A172 (cell line): ENCODE data around the gene LARP4. TPM values are rescaled to one million over a fixed set of nuclear protein-coding genes. Genes with fewer than 3 reads are reported as not detected.
"Not testable (repeated sequence)": the region's sequence is repeated elsewhere in the genome, so short reads cannot be mapped to it uniquely, and the experiment has no call there.

Source experiments
- DNase-seq: peaks from one replicate; pipeline ENCODE4 v3.0.0-alpha.2; 2015; ENCODE audit warnings: low spot score
- total RNA-seq: library from RNA; depleted of rRNA; stranded (reverse); fragments of >200 nt; shearing (Covaris generic); gene quantifications from 2 replicates; pipeline ENCODE4 v1.2.3, GENCODE V29; 2014

LARP4 gene
- total RNA-seq, 1 experiment from 2014 or later: 47.6 TPM

DNA sequence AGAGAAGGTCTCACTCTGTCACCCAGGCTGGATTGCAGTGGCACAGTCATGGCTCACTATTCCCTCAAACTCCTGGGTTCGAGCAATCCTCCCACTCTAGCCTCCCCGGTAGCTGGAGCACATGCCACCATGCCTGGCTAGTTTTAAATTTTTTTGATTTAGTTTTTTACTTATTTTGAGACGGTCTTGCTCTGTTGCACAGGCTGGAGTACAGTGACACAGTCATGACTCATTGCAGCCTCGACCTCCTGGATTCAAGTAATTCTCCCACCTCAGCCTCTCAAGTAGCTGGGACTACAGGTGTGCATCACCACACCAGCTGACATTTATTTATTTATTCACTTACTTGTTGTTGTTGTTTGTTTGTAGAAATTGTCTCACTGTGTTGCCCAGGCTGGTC is 81.9 kb downstream of the LARP4 start:
- no peak for DNase-seq

DNA sequence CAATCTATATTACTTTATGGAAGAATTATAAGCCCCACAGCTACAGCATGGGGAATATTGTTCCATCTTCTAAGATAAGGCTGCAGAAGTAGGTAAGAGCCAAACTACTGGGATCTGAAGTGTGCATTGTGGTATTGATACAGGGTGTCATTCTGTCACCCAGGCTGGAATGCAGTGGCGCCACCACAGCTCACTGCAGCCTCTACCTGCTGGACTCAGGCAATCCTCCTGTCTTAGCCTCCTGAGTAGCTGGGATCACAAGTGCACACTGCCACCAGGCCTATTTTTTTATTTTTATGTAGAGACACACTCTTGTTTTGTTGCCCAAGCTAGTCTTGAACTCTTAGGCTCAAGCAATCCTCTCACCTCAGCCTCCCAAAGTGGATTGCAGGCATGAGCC is 82.8 kb downstream of the LARP4 start:
- DNase-seq: no peak

DNA sequence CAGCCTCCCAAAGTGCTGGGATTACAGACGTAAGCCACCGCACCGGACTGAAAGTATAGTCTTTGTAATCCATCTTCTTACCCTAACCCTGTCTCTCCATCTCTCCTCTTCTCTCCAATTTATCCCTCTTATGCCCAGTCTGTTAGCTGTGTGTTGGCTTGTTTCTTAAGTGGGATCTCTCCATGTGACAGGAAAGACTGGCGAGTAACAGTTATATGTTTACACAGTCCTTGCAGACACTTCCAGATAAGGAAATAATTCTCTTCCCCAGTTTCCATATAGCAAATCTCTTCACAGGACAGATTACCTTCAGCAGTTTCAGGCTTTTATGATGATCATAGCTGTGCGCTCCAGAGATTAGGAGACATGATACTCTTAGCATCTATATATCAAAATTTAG is 88.1 kb downstream of the LARP4 start:
- no peak for DNase-seq

DNA sequence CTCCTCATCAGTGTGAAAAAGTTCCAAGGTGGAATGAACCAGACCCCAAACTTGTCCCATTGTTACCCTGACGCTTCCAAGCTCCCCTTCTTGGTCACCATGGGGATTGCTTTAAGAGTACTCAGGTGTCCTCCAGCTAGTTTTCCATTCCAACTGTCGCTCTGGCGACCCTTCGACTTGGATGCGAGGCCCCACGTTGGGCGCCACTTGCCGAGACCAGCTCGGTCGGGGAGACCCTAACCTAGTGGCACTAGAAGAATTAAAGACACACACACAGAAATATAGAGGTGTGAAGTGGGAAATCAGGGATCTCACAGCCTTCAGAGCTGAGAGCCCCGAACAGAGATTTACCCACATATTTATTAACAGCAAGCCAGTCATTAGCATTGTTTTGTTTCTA is 97.4 kb downstream of the LARP4 start:
- DNase-seq: not testable (repeated sequence)

DNA sequence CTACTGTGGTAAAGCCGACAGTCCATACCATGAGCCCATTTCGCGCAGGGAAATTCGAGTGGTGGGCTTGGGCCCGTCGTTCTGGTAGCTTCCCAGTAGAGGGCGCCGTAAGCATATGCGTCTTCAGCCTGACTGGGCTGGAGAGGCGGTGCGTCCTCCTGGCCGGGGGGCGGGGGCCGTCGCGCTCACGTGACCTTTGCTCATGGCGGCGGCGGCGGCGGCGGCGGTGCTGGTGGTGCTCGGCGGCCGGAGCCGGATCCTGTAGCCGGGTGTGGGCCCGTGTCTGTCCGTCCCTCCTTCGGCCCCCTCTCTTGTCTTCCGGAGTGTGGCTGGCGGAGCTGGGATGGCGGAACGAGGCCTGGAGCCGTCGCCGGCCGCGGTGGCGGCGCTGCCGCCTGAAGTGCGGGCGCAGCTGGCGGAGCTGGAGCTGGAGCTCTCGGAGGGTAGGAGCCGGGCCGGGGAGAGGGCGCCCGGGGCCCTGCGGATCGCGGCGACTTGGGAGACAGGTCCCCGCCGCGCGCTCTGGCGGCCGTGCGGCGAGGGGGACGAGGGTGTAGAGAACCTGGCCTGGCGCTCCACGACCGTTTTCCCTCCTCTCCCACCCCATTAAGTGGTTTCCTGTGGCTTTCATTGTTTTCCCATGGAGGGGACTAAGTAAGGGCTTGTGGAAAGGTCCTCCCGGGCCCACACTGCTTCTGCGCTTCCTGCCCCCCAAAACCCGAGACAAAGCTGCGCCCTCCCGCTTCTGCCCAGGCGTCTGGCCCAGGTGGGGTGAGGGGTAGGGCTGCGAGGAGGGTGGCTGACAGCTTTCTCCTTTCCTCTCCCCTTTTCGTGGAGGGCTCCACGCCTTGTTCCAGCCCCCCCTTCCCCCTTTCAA is 104.4 kb downstream of the LARP4 start, which contains the start of gene DIP2B:
TSS of gene DIP2B (plus strand) at position 188 of the 877 bp plus-strand sequence. CDS start at position 344, 156 bp downstream.
- DNase-seq: peak; percentile 85

DNA sequence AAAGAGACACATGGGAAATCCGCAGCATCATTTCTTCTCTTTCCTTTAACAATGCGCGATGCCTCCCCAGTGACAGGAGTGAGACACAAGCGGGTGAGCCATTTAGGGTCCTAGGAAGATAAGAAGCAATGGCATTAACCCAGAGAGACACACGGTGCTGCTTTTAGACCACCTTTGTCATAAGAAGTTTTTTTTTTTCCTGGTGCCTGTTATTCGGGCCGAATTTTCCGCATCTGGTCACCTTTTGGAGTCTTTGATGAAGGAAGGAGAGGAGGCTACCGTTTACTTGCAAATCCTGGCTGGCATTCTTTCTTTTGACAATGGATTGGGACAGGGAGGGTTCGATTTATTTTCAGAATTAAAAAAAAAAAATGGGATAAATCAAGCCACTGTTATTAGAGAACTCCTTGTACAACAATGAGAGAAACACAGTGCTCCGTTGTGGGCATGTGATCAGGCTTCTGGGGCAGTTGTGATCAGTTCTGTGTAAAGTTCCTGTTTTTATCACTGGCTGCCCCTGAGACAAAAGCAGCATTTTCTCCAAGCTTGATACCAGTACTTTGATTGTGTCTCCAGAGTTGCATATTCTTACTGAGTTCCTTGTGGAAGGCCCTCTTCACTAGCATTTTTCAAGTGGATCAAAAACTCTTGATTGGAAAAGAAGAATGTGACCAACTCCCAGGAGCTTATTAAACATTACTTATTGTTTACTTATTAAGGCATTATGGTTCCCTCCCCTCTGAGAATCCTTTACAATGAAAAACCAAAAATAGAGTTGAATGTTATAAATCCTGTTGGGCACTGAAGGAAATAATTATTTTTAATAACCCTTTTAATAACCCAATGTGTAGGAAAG is 105.2 kb downstream of the LARP4 start:
- peak; percentile 26 for DNase-seq

DNA sequence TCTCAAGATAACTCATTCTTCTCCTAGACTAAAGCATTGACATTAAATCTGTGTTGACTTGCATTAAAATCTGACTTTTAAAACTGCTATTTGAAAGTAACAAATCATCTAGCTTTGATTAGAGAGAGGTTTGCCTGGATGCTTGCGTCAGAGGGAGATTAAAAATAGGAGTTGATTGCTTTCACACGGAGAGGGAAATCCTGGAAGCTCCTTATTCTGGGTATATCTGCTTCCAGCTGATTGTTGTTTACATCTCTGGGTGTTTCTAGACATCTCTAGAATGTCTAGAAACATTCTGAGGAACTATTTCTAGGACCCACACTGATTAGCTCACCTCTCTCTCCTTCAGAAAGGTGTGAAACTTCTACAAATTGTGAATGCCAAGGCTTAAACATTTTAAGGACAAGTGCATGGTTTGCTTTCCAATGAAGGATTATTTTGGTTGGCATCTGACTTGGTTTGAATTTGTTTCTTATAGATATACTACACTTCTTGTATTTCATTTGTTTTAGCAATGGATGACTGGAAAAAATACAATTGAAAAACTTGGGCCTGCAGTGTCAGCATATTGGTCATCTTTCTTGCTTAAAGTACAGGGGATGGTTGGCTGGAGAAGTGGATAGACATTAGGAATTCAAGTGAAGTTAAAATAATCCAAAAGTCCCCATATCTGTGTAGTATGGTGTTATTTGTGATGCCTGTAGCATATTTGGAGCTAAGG is 106.2 kb downstream of the LARP4 start:
- no peak for DNase-seq

DNA sequence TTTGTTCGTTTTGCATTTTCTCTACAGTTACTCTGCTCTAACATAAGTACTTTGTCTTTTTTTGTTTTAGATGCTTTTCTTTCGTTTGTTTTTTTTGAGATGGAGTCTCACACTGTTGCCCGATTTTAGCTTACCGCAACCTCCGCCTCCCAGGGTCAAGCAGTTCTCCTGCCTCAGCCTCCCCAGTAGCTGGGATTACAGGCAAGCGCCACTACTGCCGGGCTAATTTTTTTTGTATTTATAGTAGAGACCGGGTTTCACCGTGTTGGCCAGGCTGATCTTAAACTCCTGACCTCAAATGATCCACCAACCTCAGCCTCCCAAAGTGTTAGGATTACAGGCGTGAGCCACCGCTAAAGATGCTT is 106.8 kb downstream of the LARP4 start:
- no peak for DNase-seq

DNA sequence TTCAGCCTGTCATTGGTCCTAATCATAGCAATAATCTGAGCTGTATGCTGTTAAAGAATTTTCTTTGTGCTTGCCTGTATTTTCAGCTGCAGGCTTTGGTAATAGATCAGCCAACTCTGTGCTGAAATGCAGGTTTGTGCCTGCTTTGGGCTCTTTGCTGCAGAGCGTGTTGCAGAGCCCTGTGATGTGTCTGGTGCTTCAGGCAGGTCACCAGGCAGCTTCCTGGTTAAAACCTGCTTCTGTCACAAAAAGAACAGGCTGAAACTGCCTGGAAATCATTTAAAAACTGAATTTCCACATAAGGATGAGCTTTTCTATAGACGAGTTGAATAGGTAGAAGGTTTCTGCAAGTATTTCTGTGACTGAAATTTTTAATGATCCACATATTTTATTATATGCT is 107.2 kb downstream of the LARP4 start:
- DNase-seq: no peak

DNA sequence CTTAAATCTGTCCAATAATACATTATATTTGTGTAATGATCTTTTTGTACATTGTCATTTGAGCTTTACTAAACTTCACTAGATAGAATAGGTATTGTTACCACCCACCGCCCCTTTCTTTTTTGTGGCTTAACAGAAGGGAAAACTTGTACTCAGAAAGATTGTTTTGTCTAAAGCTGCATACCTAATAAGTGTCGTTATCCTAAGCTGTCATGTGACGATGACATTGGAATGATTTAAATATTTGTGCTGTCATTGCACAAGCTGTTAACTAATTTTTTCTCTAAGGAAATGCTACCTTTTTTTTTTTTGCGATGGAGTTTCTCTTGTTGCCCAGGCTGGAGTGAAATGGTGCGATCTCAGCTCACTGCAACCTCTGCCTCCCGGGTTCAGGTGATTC is 107.7 kb downstream of the LARP4 start:
- no peak for DNase-seq

DNA sequence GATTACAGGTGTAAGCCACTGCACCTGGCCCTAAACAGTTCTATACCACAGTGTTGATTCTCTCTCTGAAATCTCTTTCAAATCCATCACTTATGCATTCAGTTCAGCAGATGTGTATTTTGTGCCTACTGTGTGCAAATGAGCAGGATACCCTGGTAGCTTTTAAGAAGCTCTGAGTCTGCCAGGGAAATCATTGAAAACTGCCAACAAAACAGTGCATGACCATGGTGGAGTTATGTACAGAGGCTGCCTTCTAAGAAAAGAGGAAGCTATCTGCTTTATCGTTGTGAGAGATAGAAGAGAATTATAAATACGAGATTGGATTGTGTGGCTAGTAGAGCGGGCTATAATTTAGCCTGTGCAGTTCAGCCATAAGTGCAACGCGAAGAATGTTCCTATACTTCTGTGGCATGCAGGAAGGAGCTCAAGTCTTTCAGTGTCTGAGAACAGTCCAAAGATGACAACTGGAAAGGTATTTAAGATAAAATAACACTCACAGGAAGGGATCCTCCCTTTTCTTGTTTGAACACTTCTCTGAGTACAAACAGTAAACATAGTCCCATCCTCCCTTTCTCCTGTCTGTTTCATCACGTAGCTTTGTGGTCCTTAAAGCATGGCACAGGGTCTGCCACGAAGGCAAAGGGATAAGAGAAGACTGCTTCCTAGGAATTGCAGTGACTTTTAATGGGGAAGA is 108.4 kb downstream of the LARP4 start:
- no peak for DNase-seq

DNA sequence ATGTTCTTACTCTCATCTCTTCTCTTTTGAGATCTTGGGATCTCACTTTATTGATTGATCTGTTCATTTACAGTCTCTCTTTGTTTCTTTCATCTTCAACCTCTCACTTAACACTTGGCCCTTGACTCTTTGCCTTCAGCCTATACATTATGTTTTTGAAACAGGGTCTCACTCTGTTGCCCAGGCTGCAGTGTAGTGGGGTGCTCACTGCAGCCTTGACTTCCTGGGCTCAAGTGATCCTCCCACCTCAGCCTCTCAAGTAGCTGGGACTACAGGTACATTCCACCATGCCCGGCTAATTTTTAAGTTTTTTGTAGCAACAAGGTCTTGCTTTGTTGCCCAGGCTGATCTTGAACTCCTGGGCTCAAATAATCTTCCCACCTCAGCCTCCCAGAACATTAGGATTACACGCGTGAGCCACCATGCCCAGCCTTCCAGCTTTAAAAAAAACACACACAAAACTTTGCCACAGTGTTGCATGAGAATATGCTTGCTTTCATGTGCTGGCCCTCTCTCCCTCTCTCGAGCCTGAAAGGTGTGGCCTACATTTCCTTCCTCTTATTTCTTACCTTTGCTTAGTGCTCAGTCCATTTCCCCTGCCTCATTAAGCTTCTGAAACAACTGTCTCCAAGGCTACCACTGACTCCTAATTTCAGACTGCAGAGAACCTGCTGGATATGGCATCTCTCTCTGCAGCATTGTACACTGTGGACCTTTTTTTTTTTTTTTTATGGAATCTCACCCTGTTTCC is 114.0 kb downstream of the LARP4 start:
- no peak for DNase-seq

DNA sequence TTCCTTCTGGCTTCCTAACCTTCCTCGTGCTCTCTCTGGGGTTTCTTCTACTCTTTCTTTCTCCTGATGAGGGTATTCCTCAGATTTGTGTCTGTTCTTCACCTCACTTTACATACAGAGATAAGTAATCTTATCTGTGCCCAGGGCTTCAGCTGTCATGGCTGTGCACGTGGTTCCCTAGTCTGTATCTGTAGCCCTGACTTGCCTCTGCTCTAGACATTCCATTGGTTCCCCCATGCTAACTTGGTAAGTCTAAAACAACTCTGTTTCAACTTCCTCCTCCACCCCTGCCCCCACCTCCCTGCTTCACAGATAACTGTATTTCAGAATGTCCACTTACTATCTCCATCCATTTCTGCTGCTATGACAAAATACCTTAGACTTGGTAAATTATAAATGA is 114.9 kb downstream of the LARP4 start:
- no peak for DNase-seq

DNA sequence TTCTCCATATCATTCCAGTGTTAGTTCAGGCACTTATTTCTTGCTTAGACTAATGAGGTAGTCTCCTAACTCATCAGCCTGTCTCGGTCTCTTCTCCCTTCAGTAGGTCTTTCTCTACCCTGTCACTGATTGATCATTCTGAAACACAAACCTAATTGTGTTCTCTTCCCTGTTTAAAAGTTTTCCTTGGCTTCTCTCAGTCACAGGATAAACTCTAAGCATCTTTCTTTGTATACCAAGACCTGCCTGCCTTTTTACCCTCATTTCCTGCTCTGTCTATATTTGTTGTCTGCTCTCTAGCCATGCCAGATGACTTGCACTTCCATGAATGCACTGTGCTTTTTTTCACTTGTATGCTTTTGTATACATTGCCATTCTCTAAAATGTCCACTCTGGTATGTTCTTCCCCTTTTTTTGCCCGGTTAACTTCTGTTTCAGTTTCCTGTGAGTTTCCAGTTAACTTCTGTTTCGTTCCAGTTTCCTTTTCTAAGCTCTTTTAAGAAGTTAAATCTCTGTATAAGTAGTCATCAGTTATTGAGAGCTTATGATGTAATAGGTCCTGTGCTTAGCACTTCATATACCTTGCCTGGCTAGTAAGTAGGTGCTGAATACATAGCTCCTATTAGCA is 116.8 kb downstream of the LARP4 start:
- no peak for DNase-seq

DNA sequence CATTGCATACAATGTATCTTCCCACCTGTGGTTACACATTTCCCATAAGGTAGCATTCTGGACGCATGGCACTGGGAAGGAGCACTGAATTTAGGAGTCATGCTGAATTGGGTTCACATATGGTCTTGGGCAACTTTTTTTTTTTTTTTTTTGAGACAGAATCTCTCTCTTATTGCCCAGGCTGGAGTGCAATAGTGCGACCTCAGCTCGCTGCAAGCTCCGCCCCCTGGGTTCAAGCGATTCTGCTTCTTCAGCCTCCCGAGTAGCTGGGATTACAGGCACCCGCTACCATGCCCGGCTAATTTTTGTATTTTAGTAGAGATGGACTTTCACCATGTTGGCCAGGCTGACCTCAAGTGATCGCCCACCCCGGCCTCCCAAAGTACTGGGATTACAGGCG is 117.4 kb downstream of the LARP4 start:
- DNase-seq: no peak

DNA sequence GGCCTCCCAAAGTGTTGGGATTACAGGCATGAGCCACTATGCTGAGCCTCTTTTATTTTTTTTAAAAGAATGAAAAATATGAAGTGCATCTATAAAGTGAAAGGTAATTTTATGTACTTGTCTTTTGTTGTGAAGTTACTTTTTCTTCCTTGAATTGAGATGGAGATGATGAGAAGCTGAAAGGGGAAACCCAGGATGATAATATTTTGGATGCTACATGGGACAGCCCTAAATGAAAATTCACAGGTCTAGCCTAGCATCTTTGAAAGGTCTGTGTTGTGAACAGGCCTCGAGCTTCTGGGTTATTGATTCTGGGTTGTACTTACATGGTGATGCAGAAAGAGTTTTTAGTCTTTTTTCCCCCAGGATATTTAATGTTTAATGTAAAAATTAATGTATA is 118.7 kb downstream of the LARP4 start:
- DNase-seq: no peak

DNA sequence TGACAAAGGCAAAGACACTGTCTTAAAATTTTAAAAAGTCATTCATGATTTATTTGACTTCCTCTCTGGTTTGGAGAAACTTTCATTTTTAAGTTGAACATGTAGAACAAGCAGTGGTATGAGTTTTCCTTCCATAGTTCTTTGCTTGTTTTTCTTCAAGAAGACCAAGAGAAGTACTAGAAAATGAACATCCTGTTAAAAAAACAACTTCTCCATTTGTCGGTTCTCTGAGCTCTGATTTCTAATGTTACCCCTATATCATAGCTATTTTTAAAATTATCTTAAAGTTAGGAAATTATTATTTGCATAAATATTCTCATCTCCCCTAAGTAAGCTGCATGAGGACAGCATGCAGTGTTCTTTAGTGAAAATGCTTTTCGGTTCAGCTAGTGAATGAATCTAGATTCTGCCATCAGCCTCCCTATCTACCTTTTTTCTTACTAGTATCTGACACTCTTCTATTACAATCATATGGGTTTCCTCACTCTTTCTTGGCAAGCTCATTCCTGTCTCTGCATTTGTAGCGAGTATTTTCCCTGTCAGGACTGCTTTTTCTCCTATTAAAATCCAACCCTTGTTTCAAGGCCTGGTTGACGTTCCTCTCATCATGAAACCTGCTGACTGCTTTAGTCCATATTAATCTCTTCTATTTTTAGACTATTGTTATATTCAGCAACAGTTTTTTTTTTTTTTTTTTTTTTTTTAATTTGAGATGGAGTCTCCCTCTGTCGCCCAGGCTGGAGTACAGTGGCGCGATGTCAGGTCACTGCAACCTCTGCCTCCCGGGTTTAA is 119.9 kb downstream of the LARP4 start:
- no peak for DNase-seq

DNA sequence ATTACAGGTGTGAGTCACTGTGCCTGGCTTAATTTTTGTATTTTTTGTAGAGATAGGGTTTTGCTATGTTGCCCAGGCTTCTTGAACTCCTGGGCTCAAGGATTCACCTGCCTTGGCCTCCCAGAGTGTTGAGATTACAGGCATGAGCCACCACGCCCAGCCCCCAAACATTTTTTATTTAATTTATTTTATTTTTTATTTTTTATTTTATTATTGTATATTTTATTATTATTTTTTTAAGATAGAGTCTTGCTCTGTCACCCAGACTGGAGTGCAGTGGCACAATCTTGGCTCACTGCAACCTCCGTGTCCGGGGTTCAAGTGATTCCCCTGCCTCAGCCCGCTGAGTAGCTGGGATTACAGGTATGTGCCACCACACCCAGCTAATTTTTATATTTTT is 121.1 kb downstream of the LARP4 start:
- DNase-seq: not testable (repeated sequence)

DNA sequence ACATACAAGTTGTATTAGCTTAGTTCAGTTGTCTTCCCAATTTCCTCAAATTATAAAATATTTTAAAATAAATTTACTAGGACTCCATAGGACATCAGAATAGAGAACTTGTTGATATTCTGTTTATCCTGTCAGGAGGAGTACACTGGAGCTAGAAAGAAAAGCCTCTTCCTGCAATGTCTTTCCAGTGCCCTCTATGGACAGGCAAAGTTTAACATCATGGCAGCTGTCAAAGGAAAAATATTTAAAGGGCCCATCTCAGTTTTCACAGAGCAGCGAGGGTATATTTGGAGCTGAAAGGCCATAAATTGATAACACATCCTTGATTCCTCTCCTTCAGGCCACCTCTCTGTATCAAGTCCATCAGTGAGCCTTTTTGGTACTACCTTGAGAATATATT is 123.1 kb downstream of the LARP4 start:
- DNase-seq: no peak

DNA sequence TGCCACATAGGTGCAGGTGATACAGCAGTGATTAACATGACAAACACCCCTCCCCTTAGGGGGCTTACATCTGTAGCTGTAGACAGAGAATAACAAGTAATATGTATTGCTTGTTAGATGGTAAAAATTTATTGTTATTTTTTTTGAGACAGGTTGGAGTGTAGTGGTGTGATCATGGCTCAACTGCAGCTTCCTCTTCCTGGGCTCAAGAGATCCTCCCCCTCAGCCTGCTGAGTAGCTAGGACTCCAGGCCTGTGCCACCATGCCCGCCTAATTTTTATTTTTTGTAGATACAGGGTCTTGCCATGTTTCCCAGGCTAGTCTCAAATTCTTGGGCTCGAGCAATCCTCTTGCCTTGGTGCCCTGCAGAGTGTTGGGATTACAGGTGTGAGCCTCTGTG is 123.9 kb downstream of the LARP4 start:
- DNase-seq: no peak
